ENCODE results near the gene CFAP141.

DNA sequence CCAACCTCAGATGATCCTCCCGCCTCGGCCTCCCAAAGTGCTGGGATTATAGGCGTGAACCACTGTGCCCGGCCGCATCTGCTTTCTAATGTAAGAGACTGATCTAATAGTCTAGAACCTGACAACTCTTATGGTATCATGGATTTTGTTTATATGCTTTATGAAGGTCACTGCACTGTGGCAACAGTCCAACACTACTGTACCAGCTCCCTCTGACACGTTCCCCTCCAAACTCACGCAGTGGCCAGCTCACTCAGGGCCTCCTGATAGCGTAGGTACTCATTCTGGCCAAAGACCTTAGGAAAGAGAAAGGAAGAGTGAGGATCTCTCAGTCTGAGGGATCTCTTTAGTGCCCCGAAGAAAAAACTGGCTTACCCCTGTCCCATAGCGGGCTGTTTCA is 6.0 kb upstream of the CFAP141 start:
- TF ChIP-seq, protein P1, sequence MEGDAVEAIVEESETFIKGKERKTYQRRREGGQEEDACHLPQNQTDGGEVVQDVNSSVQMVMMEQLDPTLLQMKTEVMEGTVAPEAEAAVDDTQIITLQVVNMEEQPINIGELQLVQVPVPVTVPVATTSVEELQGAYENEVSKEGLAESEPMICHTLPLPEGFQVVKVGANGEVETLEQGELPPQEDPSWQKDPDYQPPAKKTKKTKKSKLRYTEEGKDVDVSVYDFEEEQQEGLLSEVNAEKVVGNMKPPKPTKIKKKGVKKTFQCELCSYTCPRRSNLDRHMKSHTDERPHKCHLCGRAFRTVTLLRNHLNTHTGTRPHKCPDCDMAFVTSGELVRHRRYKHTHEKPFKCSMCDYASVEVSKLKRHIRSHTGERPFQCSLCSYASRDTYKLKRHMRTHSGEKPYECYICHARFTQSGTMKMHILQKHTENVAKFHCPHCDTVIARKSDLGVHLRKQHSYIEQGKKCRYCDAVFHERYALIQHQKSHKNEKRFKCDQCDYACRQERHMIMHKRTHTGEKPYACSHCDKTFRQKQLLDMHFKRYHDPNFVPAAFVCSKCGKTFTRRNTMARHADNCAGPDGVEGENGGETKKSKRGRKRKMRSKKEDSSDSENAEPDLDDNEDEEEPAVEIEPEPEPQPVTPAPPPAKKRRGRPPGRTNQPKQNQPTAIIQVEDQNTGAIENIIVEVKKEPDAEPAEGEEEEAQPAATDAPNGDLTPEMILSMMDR (conservative IDR thresholded peaks at IDR 0.05; ENCODE audit: low read depth, low read length), result no peak
- TF ChIP-seq, protein P2, sequence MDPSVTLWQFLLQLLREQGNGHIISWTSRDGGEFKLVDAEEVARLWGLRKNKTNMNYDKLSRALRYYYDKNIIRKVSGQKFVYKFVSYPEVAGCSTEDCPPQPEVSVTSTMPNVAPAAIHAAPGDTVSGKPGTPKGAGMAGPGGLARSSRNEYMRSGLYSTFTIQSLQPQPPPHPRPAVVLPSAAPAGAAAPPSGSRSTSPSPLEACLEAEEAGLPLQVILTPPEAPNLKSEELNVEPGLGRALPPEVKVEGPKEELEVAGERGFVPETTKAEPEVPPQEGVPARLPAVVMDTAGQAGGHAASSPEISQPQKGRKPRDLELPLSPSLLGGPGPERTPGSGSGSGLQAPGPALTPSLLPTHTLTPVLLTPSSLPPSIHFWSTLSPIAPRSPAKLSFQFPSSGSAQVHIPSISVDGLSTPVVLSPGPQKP (IDR thresholded peaks at IDR 0.05; ENCODE audit: borderline replicate concordance, low read depth, low read length), result no peak
- TF ChIP-seq POLR2A (IDR thresholded peaks at IDR 0.05; ENCODE audit: low read depth, low read length) (no peak), FOS (IDR thresholded peaks at IDR 0.05; ENCODE audit: low read depth, low read length) (no peak), RFX5 (IDR thresholded peaks at IDR 0.05; ENCODE audit: low read depth, low read length) (no peak), CEBPB (IDR thresholded peaks at IDR 0.05; ENCODE audit: low read depth, low read length) (no peak)
